EH (cell line): ENCODE results near the gene GLIPR1.
A peak's percentile ranks its signal among the peaks of the same experiment; 100 is the strongest.
"Not testable (repeated sequence)": the region's sequence is repeated elsewhere in the genome, so short reads cannot be mapped to it uniquely, and the experiment has no call there.

Source experiments
- DNase-seq: peaks from one replicate; pipeline ENCODE4 v3.0.0-alpha.2; 2015; ENCODE audit warnings: low read depth

GLIPR1 gene

GRCh38 chr12:75521224-75521623 lies 40.7 kb downstream of the GLIPR1 start:
- not testable (repeated sequence) for DNase-seq

DNA sequence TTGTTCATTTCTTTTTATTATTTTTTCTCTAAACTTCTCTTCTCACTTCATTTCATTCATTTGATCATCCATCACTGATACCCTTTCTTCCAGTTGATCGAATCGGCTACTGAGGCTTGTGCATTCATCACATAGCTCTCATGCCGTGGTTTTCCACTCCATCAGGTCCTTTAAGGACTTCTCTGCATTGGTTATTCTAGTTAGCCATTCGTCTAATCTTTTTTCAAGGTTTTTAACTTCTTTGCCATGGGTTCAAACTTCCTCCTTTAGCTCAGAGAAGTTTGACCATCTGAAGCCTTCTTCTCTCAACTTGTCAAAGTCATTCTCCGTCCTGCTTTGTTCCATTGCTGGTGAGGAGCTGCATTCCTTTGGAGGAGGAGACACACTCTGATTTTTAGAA lies 41.6 kb downstream of the GLIPR1 start:
- not testable (repeated sequence) for DNase-seq

DNA sequence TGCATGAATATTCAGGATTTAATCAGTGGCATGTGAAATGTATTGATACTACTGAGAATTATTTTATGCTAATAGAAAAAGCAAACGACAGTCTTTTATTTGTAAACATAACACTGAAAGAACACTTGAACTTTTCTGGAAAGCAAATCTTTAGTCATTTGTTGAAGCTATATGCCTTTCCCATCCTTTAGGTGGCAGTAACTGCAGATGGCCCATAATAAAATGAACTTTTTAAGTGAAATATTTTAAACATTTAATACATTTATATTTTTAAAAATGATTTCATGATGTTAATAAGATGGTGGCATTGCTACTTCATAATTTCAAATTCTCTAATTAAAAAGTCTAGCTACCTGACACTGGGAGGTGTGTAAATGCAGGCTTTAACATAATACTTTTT lies 44.7 kb downstream of the GLIPR1 start:
- DNase-seq: no peak

DNA sequence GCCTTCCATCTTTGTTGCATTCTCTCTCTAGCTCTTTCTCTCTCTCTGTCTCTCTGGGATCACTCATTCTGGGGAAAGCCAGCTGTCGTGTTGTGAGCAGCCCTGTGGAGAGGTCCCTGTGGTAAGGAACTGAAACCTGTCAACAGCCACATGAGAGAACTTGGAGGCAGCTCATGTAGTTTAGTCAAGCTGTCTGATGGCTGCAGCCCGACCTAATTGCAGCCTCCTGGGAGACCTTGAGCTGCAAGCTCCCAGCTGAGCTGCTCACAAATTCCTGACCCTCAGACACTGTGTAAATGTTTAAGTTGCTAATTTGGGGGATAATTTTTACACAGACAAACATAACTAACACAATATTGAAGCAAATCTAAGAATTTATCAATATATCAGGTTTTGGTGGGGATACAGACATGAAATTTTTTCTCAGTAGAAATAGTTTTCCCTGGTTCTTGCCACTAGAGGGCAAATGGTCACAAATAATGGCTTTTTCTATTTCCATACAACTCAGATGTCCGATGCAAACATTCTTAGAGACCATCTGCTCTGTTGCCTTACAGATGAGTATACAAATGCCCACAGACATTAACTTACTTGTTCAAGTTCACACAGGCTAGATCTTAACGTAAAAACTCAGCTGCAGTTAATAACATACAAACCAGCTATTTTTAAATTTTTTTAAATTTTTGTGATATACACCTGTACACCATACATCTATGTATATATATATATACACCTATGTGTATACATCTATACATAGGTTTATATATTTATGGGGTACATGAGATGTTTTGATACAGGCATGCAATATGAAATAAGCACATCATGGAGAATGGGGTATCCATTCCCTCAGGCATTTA lies 46.3 kb downstream of the GLIPR1 start:
- DNase-seq: peak; percentile 68

- DNase-seq: no peak
Measured at GRCh38 chr12:75528272-75528671, 47.7 kb downstream of the GLIPR1 start.

- no peak for DNase-seq
Measured at GRCh38 chr12:75528692-75529091, 48.1 kb downstream of the GLIPR1 start.

DNA sequence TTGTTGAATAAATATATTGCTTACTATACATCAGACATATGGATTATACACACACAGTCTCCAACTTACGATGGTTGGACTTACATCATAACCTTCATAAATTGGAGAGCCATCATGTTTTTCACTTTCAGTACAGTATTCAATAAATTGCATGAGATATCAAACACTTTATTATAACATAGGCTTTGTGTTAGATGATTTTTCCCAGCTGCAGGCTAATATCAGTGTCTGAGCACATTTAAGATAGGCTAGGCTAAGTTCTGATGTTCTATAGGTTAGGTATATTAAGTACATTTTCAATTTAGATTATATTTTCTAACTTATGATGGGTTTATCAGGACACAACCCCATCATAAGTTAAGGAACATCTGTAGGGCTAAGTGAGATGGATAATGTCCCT lies 48.8 kb downstream of the GLIPR1 start:
- no peak for DNase-seq

GRCh38 chr12:75529826-75530225 lies 49.3 kb downstream of the GLIPR1 start:
- DNase-seq: no peak

DNA sequence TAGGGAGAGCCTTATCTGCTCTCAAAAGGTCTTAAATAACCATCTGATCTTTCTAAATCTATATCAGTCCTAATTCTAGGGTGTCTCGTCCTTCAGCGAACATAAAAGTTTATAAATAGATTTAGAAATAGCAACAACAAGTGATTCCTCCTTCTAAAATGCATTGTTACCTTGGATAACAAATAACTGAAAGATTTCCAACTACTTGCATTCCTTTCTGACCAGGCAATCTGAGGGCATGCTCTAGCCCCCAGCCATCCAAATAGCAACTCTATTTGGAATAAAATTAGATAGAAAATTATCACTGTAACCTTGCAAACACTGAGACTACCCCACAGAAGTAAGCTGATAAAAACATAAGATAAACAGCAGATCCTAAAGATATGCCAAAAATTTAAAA lies 52.7 kb downstream of the GLIPR1 start:
- DNase-seq: no peak

- DNase-seq: no peak
Measured at GRCh38 chr12:75539889-75540288, 59.3 kb downstream of the GLIPR1 start.

DNA sequence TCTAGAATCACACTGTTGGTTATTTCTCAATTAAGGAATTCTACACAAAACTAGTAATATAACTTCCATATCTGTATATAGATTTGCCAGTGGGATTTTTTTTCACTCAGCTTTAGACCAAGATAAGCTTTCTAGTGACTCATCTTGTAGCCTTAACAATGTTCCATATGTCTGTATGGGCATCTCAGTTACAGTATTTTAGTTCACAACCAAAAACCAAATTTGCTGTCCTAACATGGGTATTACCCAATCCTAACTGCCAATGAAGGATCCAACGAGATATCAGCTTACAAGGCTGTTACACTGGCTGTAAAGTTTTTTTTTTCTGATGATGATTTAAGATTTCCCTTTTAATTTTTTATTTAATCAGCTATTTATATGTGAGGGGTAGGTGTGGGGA lies 62.4 kb downstream of the GLIPR1 start:
- no peak for DNase-seq

- DNase-seq: no peak
Measured at GRCh38 chr12:75543529-75543928, 63.0 kb downstream of the GLIPR1 start.

- DNase-seq: no peak
Measured at GRCh38 chr12:75545636-75546035, 65.1 kb downstream of the GLIPR1 start.

DNA sequence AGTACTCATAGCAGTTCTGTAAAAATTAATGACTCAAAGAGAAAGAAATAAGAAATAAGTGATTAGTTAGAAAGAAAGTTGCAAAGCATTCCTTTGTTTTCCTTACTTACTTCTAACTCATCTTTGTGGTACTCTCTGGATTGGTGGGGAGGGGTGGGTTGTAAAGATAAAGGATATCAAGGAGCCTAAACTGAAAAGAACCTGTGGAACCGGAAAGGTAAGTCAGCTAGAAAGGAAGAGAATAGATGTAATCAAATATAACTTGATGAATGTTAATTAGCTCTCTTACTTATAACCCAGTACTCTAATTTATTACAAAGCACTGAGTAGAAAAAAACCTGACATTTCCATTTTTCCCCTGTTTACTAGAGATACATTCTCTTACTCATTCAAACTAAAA lies 68.3 kb downstream of the GLIPR1 start:
- no peak for DNase-seq

GRCh38 chr12:75549989-75550388 lies 69.4 kb downstream of the GLIPR1 start:
- DNase-seq: no peak

DNA sequence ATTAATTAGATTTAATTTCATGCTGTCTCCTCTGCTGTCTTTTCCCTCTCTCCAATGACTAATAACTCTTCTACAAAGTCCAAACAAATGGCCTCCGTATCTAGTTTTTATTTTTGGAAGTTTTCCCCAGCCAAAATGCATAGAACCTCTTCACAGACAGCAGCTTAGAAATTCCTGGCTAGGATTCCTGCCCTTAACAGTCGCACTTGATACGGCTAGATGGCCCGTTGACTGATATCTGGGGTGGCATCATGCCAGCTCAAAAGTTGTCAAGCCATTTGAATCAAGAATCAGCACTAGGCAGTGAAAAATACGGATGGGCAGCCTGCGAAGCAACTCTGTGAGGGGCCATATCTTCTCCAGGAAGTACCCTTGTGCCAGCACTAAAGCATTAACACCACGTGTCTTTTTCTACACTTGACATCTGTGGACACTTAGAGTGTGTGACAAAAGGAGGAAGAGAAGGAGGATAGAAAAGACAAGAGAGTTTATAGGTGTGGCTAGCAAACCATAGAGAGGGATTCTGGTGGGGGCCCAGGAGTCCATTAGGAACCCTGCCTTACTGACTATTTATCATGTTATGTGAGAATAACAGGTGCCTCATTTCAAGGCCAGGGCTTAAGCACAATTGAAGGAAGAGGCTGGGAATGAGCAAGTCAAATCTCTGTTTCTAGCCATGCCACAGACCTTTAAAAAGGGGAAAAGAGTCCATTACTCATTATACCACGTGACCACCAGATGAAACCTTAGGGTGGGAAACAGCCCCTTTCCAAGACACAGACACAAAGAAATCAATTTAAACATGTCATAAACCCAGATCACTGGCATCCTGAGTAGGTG lies 70.1 kb downstream of the GLIPR1 start:
- peak; percentile 31 for DNase-seq

GRCh38 chr12:75551477-75551876 lies 70.9 kb downstream of the GLIPR1 start:
- DNase-seq: no peak

DNA sequence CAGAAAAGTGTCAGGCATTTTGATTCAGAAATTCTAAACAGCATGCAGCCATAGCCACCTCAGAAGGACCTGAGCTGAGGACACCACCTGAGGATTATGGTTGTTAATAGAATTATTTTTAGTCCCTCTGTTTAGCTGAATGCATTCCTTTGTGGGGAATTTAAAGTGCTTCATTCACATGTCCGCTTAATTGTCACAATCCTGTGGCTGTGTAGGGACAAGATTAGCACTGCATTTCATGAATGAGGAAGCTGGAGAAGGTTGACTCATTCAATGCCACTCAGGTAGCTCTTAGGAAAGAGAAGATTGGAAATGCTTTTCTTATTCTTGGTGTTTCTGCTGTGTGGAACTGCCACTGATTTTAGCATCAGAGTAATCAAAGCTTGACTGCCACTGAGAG lies 72.8 kb downstream of the GLIPR1 start:
- DNase-seq: peak; percentile 43
